ENCODE data around the gene VGLL2.
"Not testable (repeated sequence)": the region's sequence is repeated elsewhere in the genome, so short reads cannot be mapped to it uniquely, and the experiment has no call there.

Gene VGLL2, protein sequence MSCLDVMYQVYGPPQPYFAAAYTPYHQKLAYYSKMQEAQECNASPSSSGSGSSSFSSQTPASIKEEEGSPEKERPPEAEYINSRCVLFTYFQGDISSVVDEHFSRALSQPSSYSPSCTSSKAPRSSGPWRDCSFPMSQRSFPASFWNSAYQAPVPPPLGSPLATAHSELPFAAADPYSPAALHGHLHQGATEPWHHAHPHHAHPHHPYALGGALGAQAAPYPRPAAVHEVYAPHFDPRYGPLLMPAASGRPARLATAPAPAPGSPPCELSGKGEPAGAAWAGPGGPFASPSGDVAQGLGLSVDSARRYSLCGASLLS

DNA sequence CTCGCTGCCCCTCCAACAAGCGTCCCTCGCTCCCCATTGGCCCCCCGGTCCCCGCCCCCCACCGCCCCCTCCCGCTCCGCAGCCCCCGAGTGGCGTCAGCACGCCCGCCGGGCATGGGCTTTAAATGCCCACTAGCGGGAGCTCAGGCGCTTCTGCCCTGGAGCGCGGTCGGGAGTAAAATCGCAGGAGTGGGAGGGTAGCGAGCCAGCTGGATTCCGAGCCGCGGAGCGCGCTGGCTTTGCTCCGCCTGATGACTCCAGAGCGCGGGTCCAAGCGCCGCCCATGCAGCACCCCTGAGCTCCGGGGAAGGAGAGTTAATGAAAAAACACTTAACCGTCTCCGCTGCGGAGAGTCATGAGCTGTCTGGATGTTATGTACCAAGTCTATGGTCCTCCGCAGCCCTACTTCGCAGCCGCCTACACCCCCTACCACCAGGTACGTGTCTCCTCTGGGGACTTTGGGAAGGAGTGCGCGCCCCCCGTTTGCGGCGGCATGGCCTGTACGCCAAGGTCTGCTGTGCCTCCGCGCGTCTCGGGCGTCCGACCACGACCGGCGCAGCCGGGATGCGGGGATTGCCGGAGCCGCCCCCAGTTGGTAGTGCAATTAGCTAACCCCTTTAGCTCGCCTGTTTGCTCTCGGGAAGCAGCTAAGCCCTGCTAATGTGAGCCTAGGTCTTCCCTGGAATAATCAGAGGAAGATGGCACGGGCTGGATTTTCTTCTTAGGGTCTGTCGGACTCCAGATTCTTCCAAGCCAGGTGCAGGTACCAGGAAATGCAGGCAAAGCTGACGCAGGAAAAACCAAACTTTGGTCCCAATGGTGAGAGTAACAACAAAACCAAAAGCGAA is at the start of gene VGLL2:
Gene VGLL2 (plus strand): TSS at position 149 of the 847 bp plus-strand sequence. CDS start 206 bp downstream, at position 355.
- peak; percentile 38 for DNase-seq

DNA sequence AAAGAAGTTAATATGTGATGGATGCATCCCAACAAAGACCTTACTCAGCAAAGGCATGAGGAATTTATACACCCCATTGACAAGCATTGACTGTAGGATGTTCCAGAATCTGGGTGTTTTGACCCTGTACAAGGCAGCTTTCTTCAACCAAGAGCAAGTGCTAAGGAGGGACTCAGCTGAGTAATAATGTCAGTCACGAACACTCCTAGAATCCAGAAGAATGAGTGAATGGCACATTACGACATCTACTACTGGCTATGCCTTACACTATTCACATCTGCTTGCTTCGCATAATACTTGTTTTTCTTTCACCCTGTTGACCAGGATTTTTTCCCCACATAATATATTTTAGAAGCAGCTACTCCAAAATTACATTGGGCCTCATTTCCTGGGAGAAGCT is 42.5 kb upstream of the VGLL2 start:
- no peak for DNase-seq

DNA sequence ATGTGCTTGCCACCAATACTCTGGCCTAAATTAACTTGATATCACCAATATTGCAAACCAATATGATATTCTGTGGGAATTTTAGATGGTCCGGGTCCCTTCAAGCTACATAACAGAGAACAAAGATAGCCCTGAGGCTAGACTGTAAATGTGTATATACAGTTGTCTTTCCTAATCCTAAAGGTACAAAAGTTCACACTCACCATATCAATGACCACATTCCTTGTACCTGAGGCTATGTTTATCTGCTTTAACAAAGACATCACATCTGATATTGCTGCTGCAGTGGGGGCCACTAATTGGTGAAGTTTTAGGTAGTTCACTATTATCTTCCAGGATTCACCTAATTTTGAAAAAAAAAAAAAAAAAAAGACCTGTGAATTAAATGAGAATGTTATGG is 38.6 kb upstream of the VGLL2 start:
- no peak for DNase-seq

DNA sequence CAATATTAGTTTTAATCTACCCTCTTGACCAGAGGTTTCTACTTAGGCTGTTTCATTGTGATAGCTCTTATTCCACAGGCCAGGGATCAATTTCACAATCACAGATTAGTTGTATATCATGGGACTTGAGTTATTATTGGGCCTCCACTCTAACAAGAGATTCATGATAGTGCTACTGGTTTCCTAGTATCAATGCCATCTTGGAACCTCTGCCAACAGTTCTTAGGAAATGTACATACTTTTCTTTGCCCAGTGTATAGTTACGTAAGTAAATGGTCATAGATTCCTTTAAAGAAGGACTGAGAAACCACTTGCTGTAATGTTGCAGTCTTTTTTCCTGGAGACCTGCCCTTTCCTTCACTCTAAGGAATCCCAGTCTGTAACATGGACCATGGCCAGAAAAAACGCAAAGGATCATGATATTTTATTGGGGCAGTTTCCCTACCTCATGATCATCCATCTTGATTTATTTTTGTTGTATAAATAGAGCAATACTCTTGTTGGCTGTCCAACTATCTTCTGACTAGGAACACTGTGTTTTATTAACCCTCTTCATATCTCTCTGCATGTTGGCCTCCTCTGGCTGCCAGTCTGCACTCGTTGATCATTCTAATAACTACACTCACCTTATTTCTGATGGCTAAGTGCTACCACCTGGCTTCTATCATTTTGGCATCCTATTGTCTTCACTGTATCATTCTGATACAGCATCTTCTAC is 38.0 kb upstream of the VGLL2 start:
- no peak for DNase-seq

DNA sequence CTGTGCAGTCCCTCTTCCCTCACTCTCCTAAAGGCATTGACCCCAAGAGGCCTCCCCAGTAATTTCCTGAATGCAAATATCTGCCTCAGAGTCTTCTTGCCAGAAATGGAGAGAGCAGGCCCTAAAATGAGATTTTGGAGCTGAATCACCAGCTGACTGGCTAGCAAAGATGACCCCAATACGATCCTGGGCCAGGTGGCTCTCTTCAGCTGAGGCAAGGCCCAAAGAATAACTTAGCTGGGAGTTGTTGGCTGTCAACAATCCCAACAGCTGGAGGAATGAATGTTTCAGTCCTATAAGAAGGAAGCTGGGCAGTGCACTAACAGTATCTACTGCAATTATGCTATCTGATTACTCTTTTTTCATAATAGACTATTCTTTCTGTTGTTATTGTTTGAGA is 37.2 kb upstream of the VGLL2 start:
- no peak for DNase-seq

DNA sequence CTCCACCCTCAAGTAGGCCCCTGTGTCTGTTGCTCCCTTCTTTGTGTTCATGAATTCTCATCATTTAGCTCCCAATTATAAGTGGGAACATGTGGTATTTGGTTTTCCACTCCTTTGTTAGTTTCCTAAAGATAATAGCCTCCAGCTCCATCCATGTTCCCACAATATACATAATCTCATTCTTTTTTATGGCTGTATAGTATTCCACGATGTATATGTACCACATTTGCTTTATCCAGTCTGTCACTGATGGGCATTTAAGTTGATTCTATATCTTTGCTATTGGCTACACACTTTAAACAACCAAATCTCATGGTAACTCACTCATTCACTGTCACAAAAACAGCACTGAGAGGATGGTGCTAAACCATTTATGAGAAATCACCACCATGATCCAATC is 35.5 kb upstream of the VGLL2 start:
- DNase-seq: no peak

DNA sequence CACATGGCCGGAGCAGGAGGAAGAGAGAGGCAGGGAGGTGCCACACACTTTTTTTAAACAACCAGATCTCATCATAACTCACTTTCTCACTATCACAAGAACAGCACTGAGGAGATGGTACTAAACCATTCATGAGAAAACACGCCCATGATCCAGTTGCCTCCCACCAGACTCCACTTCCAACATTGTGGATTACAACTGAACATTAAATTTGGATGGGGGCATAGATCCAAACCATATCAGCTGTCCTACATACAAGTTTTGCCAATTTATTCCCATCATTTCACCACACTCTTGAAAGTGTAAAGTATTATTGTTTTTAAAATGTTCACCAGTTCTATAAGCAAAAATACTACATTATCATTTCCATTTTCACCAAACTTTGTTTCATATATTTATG is 33.9 kb upstream of the VGLL2 start:
- no peak for DNase-seq

DNA sequence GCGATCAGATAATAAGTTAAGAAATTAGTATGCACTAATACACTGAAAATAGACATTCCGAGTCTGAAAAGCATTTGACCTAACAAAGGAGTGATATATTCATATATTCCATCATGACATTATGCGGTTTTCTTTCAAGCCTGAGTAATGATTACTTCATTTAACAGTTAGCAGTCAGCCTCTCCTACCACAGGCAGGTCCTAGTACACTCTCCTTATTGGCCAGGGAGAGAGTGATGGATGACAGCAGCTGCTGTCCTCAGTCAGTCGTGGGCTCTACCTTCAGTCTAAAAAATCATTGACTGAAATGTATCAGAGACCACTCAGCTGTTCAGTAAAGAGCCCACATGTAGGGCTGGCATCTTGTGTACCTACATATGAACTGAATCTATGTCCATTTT is 33.2 kb upstream of the VGLL2 start:
- no peak for DNase-seq

DNA sequence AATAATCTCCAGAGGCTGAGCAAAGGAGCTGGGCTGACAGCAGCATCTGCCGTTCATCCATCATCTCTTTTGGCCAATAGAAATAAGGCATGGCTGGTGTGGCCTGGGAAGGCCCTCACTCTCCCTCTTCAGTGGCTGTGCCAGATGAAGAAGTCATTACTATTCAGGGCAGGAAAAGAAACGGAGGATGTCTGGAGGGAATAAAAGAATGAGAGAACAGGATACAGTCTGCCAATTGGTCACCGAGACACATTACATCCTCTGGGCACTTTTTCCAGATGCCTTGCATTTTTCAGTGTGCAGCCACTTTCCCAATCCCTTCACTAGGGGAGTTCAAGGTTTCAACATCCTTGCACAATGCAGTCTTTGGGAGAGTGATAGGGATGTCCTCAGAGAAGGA is 32.2 kb upstream of the VGLL2 start:
- DNase-seq: no peak

DNA sequence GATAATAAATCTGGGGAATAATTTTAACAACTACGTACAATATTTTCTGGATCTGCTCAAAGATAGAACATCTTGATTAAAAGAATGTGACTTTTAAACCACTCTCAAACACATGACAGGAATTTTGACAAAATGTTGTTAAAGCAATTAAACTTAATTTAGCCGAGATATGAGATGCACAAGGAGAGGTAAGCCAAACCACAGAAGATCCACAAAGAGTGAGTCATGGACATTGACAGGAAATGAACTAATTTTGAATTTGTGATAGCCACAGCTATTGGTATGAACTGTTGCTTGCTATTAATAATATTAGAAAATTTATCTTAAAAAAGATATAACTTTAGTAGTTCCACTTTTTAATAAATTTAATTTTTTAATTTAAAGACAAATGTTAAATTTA is 27.8 kb upstream of the VGLL2 start:
- no peak for DNase-seq

DNA sequence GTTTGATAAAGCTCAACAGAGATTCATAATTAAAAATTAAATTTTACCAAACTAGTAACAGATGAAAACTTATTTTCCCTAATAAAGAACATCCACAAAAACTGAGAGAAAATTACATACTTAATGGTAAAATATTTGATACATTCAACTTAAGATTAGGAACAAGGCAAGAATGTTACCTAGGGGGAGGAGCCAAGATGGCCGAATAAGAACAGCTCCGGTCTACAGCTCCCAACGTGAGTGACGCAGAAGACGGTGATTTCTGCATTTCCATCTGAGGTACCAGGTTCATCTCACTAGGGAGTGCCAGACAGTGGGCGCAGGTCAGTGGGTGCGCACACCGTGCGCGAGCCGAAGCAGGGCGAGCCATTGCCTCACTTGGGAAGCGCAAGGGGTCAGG is 20.8 kb upstream of the VGLL2 start:
- not testable (repeated sequence) for DNase-seq

DNA sequence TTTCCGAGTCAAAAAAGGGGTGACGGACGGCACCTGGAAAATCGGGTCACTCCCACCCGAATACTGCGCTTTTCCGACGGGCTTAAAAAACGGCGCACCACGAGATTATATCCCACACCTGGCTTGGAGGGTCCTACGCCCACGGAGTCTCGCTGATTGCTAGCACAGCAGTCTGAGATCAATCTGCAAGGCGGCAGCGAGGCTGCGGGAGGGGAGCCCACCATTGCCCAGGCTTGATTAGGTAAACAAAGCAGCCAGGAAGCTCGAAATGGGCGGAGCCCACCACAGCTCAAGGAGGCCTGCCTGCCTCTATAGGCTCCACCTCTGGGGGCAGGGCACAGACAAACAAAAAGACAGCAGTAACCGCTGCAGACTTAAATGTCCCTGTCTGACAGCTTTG is 20.4 kb upstream of the VGLL2 start:
- DNase-seq: not testable (repeated sequence)

DNA sequence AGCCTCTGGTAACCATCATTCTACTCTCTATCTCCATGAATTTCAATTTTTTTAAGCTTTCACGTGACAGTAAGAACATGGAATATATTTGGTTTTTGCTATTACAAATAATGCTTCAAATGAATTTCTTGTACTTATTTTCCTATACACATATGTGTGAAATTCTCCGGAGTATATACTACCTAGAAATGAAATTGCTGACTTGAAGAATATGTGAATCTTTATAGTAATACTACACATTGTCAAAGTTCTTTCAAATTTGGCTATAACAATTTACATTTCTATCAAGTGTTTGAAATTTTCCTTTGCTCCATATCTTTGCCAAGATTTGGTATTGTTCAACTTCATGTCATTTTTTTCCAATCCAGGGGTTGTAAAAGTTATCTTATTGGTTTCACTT is 11.6 kb upstream of the VGLL2 start:
- DNase-seq: no peak

DNA sequence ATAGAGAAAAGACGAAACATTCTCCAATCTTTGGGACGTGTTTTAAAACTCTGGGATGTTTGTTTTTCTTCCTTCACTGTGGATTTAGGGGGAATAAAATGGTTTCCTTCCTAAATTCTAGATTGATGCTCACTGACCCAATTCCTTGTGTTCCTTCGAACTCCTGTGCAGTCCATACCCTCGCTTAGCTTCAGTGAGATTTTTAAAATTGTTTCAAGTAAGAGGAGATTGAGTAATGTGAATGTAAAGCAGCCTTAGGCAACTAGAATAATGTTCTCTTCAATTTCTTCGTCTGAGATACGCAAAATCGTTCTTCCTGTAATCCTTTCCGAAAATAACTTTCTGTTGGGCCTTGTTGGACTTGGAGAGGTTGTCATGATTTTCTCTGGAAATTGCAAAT is 2.6 kb upstream of the VGLL2 start:
- no peak for DNase-seq

DNA sequence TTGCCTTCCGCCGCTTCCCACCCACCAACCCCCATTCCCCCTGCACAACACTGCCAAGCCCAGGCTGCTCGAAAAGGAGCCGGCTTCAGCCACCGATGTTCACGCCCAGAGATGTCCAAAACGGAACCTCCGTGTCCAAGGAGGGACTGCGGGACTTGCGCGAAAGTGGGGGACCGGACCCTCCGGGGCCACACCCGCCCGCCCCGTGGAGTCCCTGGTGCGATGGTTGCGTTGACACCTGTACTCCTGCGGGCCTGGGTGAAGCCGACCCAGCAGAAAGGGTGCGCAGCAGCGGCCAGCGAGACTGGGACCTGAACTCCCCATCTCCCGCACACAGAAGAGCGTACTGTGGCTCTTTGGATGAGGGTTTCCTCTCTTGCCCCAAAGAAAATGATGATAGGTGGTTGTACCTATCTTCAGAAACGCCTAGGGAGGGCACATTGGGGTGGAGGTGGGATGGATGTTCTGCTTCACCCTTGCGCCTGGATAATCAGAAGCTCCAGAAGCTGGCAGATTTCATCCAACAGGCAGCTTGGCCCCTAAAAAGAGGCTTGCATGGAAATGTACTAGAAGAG is 1.9 kb upstream of the VGLL2 start:
- no peak for DNase-seq

DNA sequence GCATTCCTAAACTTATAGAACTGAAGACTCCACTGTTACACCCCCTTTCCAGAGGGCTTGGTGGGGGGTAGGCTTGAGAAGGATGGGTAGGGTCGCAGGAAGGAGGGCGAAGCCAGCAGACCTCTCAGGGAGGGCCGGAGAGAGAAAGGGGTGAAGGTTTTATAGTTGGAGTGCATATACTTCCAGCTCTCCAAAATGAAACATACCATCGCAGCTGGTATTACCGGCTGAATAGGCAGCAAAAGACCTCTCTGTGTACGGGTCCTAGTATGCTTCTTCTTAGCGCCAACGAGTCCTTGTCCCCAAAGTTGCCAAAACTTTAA is 1.0 kb upstream of the VGLL2 start:
- no peak for DNase-seq

DNA sequence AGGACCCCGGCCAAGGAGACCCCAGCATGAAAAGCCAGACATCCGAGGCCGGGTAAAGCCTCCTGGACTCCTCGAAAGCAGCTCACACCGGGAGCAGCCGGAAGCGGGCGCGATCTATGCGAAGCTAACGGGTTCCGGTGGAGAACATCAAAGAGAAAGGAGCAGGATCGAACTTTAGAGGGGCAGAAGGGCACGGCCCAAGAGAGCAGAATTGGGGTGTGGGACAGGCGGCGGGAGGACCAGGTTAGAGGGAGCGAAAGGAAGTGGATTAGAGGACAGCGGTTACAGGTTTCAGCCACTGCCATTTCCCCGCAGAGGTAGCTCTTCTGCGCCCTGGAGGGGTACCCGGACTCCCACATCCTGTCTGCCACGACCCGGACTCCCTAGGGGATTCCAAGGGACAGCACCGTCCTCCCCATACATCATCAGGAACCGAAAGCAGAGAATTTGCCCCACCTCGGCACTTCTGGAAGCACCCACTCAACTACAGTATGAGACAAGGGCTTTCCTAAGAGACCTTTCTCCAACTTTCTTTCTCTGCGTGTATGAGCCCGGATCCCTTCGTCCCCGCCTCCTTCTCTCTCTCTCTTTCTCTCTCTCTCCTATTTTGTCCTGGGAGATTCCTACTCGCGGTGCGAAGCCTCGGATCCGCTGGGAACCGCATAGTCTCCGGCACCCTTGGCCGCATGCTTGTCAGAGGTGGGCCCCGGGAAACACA is 507 bp upstream of the VGLL2 start:
- DNase-seq: no peak

DNA sequence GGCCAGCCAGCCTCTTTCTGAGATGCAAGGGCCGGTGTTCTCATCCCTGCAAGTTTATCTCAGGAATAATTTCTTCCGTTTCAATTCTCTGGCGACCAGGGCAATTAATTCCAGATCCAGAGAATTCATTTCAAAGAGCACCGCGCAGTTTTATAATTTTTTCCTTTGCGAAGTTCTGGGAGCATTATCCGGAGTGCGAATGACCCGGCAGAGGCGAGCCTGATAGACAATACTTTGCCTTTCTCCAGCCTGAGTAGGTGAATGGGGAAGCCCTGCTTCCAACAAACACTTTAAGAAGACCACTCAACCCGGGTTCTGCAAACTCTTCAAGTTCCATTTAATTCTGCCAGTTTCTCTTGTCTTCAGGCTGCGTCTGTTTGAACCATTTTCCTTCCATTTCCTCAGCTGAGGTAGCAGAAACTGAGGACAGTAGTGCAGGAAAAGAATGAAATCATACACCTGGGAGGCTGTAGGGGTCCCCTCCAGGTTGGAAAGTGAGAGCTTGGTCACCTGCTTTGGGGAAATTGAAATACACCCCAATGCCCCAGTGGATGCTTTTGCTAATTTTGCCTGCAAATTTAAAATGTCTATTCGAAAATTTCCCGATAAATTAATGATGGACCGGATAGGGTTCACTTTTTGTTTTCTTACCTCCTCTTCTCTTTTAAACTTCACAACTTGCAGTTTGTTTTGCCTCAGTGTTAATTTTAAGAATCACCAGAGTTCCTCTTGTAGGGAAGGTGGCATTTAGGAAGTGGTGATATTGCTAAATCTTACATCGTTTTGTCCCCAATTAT is 1.1 kb downstream of the VGLL2 start:
- no peak for DNase-seq

DNA sequence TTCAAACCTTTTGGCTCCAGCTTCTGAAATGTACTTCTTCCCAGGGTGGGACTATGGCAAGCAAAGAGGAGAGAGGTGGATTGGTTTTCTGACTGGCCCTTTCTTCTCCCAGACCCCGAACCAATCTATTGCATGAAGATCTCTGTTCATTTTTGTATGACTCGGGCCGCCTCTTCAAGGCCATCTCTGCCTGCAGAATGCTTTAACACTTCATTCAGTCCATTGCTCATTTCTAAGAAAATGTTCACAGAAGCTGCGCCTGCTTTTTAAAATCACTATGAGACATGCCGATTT is 1.6 kb downstream of the VGLL2 start:
- no peak for DNase-seq

DNA sequence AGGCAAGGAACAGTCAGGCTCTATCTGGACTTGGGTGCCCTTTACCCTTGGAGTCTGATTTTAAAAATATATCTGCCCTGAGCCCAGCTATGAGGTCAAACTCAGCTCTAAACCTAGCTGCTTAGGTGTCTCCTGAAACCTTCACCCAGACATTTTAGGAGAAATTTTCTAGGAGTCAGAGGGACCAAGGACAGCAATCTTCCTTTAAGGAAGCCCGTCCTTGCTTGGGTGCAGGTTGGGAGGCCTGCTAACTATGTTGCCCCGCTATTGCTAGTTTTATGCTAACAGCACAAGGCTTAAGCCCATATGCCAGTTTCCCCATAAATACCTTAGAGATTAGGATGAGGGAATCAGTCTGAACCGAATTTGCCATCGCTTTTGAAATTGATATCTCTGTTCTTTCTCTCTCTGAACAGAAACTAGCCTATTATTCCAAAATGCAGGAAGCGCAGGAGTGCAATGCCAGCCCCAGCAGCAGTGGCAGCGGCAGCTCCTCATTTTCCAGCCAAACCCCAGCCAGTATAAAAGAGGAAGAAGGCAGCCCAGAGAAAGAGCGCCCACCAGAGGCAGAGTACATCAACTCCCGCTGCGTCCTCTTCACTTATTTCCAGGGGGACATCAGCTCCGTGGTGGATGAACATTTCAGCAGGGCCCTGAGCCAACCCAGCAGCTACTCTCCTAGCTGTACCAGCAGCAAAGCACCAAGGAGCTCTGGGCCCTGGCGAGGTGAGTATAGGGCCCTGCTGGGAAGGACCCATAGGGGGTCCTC is 2.6 kb downstream of the VGLL2 start:
- DNase-seq: no peak

DNA sequence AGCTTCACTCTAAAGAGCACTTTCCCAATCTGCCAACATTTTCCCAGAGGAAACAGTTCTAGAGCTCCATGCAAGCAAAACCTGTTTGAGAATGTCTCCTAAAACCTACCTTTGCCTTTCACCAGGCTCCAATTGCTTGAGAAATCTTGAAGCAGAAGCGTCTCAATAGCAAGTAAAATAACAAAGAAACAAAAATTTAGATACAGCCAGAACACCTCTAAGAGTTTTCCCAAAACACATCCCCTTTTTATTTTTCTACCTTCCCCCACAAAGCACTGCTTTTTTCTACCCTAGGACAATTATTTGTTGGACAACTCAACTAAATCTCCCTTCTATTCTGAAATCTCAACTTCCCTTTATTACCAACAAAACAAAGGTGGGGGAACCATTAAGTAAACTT is 3.6 kb downstream of the VGLL2 start:
- no peak for DNase-seq

Measured in hematopoietic multipotent progenitor cell treated with erythropoietin and hydrocortisone succinate and interleukin-3 and kit ligand, for 4 days (in vitro differentiated cells).